Urinary bladder (tissue), 4 donors: Measurements from ENCODE around the gene RBMS3. TPM values are rescaled to one million over a fixed set of nuclear protein-coding genes. Genes with fewer than 3 reads are reported as not detected.
"Not testable (repeated sequence)": the region's sequence is repeated elsewhere in the genome, so short reads cannot be mapped to it uniquely, and the experiment has no call there.

Experiments
- DNase-seq: peaks from one replicate; pipeline ENCODE4 v3.0.0-alpha.2; 2015; ENCODE audit errors: extremely low spot score
- H3K27ac ChIP-seq: one replicate; pipeline ENCODE4 v1.5.1; 2013; ENCODE audit warnings: low read depth, mild to moderate bottlenecking, moderate library complexity
- H3K36me3 ChIP-seq: one replicate; pipeline ENCODE4 v1.6.1; 2013; ENCODE audit warnings: mild to moderate bottlenecking, moderate library complexity; ENCODE audit not compliant: insufficient read depth
- H3K4me1 ChIP-seq: one replicate; pipeline ENCODE4 v1.6.1; 2013; ENCODE audit warnings: mild to moderate bottlenecking, moderate library complexity; ENCODE audit not compliant: insufficient read depth
- H3K4me3 ChIP-seq: one replicate; pipeline ENCODE4 v1.5.1; 2013; ENCODE audit warnings: low read depth, low read length
- WGBS: extraction: QIAGEN DNeasy Blood & Tissue Kit; methylation state at CpG from one replicate; pipeline ENCODE4 v1.1.7; 2013; 5-methylcytosine and 5-hydroxymethylcytosine counted together
- polyA plus RNA-seq: library from polyadenylated mRNA; stranded (reverse); fragments of 200-250 nt; gene quantifications from one replicate; pipeline ENCODE4 v1.2.3, GENCODE V29; 2013
- total RNA-seq: library from RNA; depleted of rRNA; stranded (reverse); fragments of >200 nt; gene quantifications from one replicate; pipeline ENCODE4 v1.2.3, GENCODE V29; 2014
- donor health status: healthy with polysubstance abuse.
- donor health status: healthy.

RBMS3 gene
- total and polyA plus RNA-seq, 2 donors = 10.6 to 136 TPM

DNA sequence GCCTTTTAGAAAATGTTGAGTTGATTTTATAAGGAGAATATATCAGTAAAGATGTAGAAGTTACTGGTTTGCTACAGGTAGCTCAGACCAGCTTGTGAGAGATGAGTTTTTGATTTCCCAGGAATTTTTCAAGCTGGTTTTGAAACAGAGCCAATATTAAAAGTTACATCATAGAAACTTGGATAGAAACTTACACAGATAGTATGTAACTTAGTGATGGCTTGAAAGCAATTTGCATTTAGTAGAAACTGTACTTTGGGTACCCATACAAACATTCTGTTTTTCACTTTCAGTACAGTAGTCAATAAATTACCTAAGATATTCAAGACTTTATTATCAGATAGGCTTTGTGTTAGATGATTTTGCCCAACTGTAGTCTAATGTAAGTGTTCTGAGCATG lies 93.4 kb downstream of the RBMS3 start:
- Histone ChIP-seq H3K36me3 (no peaks in the 10 kb centered on the region), H3K4me3 (no peak overlapping the region), H3K4me1 (no peaks in the 10 kb centered on the region), H3K27ac (no peak overlapping the region)
- DNase-seq = no peak

DNA sequence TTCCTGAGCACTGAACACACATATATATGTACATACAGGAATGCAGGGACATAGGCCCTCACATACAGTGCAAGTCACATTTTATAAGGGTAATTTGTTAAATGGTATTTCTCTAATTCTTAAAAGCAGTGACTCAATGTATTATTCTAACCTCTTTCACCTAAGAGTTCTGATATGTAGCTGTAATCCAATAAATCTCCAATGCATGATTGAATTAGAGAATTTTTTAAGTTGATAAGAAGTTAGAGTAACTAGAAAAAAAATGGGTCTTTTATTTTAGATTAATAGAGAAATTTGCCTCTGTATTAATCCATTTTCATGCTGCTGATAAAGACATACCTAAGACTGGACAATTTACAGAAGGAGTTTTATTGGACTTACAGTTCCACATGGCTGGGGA lies 98.2 kb downstream of the RBMS3 start:
- H3K4me1 ChIP-seq = no peaks in the 10 kb centered on the region
- no peak overlapping the region for H3K27ac ChIP-seq
- no peak for DNase-seq
- no peak overlapping the region for H3K4me3 ChIP-seq
- H3K36me3 ChIP-seq = no peaks in the 10 kb centered on the region

GRCh38 chr3:29381595-29381994 lies 100.7 kb downstream of the RBMS3 start:
- H3K36me3 ChIP-seq = no peaks in the 10 kb centered on the region
- no peak overlapping the region for H3K27ac ChIP-seq
- WGBS = 63% methylated on average over 1 of the region's 1 CpG
- no peaks in the 10 kb centered on the region for H3K4me1 ChIP-seq
- H3K4me3 ChIP-seq = no peak overlapping the region
- DNase-seq = no peak

DNA sequence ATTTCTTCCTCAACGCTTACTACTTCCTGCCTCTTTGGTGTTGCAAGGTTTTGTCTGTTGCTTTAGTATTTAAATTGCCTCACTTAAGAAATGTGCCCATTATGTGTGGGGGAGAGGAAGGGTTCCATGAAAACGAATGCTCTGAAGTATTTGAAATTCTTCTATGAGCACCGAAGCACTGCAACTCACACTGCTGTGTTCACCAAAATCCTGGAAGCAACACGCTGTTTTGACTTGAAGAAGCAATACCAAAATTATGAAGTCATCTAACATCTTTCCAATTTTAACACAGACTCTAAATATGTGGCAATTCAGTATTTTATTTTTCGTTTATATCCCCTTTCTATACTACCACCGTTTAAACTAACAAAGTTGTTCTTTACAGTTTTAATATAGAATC lies 101.5 kb downstream of the RBMS3 start:
- no peak for DNase-seq
- H3K4me1 ChIP-seq = no peaks in the 10 kb centered on the region
- no peak overlapping the region for H3K27ac ChIP-seq
- 64% methylated on average over 6 of the region's 6 CpGs for WGBS
- H3K4me3 ChIP-seq = no peak overlapping the region
- no peaks in the 10 kb centered on the region for H3K36me3 ChIP-seq

- DNase-seq = no peak
- H3K27ac ChIP-seq = no peak overlapping the region
- H3K4me1 ChIP-seq = no peaks in the 10 kb centered on the region
- 100% methylated on average over 1 of the region's 1 CpG for WGBS
- H3K4me3 ChIP-seq = no peak overlapping the region
- no peaks in the 10 kb centered on the region for H3K36me3 ChIP-seq
Observed at GRCh38 chr3:29382845-29383244, 102.0 kb downstream of the RBMS3 start.

DNA sequence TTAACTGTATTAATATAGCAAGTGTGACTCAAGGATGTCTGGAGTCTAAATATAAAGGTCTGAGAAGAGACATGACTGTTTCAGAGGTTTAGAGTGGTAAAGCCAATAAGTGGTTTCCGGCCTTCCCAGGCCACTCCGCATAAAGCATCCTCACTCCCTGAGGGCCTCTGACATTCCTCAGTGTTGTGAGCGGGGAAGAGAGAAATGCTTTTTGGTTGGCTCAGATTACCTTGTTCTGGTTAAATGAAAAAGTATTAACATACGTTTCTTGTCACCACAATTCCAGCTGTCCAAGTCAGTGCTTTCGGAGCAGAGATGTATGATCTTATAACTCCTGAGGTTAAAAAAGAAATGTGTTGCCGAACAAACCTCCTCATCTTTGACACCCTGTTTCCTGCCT lies 103.8 kb downstream of the RBMS3 start:
- WGBS = 67% methylated on average over 6 of the region's 6 CpGs
- no peak for DNase-seq

DNA sequence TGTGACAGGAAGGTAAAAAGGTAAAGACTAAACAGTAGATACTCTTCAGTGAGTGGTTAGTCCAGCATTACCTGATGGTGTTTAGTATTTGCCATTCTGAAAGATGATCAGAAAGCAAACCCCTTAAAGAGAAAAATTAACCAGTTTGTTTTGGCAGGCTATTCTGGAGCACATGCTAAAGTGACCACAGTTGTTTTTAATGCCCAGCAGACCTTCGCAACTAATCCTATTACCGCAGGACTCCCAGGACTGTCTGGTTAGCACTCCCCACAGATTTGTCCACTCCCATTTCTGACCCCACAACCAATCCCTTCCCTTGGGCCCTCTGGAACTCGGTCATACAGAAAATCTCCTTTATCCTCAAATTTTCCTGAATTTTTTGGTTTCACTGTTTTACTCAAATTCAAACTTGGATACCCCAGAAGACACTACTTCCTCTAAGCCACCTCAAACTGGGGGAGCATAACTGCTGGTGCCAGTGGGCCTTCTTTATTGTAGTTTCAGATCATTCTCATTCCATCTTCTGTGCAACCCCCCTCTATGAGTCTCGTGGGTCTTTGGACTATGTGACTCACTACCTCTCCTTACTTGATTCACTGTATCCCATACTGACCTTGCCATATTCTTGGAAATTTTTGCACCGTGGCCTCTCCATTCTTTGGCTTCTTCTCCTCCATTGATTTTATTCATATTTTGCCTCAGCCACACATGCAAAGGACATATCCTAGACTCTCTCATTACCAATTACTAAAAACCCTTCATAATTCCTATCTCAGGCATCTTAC lies 104.4 kb downstream of the RBMS3 start:
- H3K4me1 ChIP-seq = no peaks in the 10 kb centered on the region
- H3K27ac ChIP-seq = no peak overlapping the region
- no peak overlapping the region for H3K4me3 ChIP-seq
- H3K36me3 ChIP-seq = no peaks in the 10 kb centered on the region
- no peak for DNase-seq
- 85% methylated on average over 5 of the region's 5 CpGs for WGBS

More for the DNA sequence above, 103.8 kb downstream of the RBMS3 start:
- Histone ChIP-seq H3K4me1 (no peaks in the 10 kb centered on the region), H3K27ac (no peak overlapping the region), H3K4me3 (no peak overlapping the region), H3K36me3 (no peaks in the 10 kb centered on the region)

DNA sequence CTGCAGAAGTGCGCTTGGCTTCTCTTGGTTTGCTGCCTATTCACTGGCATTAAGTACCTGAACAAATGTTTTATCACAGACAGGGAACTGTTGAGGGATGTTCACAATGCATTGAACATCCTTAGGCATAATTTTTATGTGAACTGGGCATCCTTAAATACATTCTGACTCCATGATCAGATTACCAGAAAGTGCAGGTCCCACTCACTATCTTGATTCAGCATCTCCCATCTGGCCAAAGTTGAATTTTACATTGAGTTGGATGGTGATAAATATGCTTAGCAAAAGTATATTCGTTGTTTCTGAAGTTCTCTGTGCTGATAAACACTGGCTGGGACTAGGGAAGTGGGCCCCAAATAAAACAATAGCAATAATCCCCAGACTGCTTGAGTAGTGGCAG lies 108.5 kb downstream of the RBMS3 start:
- no peaks in the 10 kb centered on the region for H3K36me3 ChIP-seq
- H3K27ac ChIP-seq = no peak overlapping the region
- no peak for DNase-seq
- no peaks in the 10 kb centered on the region for H3K4me1 ChIP-seq
- WGBS = 58% methylated on average over 2 of the region's 2 CpGs
- H3K4me3 ChIP-seq = no peak overlapping the region

GRCh38 chr3:29392625-29393388 lies 111.9 kb downstream of the RBMS3 start:
- no peak for DNase-seq
- Histone ChIP-seq H3K27ac (no peak overlapping the region), H3K4me1 (no peaks in the 10 kb centered on the region), H3K4me3 (no peak overlapping the region), H3K36me3 (no peaks in the 10 kb centered on the region)

DNA sequence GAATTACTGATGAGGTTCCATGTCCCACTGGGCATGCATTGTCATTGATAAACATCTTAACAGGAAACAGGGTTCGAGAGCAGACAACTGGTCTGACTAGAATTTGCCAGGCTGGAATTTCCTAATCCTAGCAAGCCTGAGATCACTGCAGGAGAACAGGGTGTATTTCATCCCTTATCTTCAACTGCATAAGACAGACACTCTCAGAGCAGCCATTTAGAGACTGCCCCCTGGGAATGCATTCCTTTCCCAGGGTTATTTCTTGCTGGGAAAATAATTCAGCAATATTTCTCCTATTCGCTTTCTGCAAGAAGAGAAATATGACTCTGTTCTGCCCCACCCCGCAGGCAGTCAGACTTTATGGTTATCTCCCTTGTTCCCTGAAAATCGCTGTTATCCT lies 113.1 kb downstream of the RBMS3 start:
- not testable (repeated sequence) for DNase-seq, H3K4me1 ChIP-seq, H3K36me3 ChIP-seq, H3K4me3 ChIP-seq, H3K27ac ChIP-seq
- WGBS = 91% methylated on average over 4 of the region's 4 CpGs

DNA sequence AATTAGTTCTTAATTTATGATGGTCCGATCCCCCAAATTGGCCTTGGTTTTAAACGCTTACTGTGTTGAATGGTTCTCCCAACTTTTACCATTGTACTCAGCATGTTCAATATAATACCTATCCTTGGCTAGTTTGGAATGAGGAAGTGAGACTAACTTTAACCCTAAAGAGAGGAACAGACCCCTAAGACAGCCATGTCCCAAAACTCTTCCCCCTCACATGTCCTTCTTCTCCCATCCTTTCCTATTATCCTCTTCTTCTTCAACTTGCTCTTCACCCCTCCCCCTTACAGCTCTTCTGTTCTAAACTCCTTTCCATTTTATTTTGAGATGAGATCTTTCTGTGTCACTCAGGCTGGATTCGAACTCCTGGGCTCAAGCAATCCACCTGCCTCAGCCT lies 116.5 kb downstream of the RBMS3 start:
- no peaks in the 10 kb centered on the region for H3K36me3 ChIP-seq
- H3K27ac ChIP-seq = no peak overlapping the region
- no peaks in the 10 kb centered on the region for H3K4me1 ChIP-seq
- DNase-seq = no peak
- no peak overlapping the region for H3K4me3 ChIP-seq
- WGBS = 98% methylated on average over 3 of the region's 3 CpGs

DNA sequence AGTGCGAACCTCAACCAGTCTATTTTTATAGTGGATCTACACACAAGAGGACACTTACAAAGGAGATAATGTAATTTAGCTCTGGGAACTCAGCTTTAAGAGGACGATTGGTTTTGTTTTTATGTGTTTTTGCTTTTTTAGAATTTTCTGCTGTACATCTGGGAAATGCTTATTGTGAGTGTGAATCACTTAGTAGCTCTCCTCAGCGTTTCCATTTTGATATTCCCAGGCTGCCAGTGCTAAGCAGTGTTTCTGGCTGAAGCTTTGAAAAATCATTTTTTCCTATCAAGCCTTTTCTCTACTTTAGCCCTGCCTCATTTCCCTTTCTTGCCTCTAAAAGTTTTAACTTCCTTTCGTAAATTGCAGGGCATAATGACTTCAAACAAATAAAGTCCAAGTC lies 117.9 kb downstream of the RBMS3 start:
- WGBS = 51% methylated on average over 4 of the region's 4 CpGs
- Histone ChIP-seq H3K36me3 (no peaks in the 10 kb centered on the region), H3K4me3 (no peak overlapping the region), H3K27ac (no peak overlapping the region), H3K4me1 (no peaks in the 10 kb centered on the region)
- no peak for DNase-seq

DNA sequence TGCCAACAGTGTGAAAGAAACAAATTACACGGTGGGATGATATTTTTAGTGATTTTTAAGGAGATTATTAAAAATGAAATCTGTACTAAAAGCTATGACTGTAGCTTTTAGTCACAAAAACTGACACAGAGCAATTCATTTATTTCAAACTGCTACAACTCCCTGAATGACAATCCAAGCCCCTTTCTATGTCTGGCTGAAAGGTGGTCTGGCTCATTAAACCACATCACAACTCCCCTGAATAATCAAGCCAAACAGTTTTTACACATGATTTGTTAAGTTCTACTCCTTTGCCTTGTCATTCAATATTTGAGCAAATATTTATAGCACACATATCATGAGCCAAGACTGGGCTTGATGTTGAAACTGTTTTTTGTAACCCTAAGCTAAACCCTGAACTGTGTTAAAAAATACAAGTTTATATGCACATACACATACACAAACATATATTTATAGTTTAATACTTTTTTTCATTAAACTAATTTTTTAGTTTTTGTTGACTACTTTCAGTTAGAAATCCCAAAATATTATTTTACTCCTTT lies 125.5 kb downstream of the RBMS3 start:
- Histone ChIP-seq H3K27ac (no peak overlapping the region), H3K4me1 (no peaks in the 10 kb centered on the region), H3K4me3 (no peak overlapping the region), H3K36me3 (no peaks in the 10 kb centered on the region)
- DNase-seq = no peak
- 20% methylated on average over 1 of the region's 1 CpG for WGBS

GRCh38 chr3:29408676-29409075 lies 127.8 kb downstream of the RBMS3 start:
- no peaks in the 10 kb centered on the region for H3K4me1 ChIP-seq
- no peak overlapping the region for H3K27ac ChIP-seq
- H3K36me3 ChIP-seq = no peaks in the 10 kb centered on the region
- WGBS = 87% methylated on average over 3 of the region's 3 CpGs
- DNase-seq = no peak
- H3K4me3 ChIP-seq = no peak overlapping the region
